ENCODE results near the gene ENPP3.
A peak's percentile ranks its signal among the peaks of the same experiment; 100 is the strongest.

Gene ENPP3

GRCh38 chr6:131792091-131792496 is 155.0 kb downstream of the ENPP3 start:
- TF ChIP-seq CTCF (conservative IDR thresholded peaks at IDR 0.05; ENCODE audit: low read length), result no peak
- peak; percentile 22 for DNase-seq (ENCODE audit: low read depth)
- H3K4me3 ChIP-seq (ENCODE audit: low read length), result no peak overlapping the region

- no peak for DNase-seq (ENCODE audit: low read depth)
- H3K4me3 ChIP-seq (ENCODE audit: low read length), result no peak overlapping the region
- no peak for TF ChIP-seq CTCF (conservative IDR thresholded peaks at IDR 0.05; ENCODE audit: low read length)
These were observed 158.3 kb downstream of the ENPP3 start for GRCh38 chr6:131795366-131795765.
